ENCODE results near the gene TECR.

- TF ChIP-seq POLR2A (IDR thresholded peaks at IDR 0.05; ENCODE audit: low read length) (no peak), GATA1 (IDR thresholded peaks at IDR 0.05; ENCODE audit: low read depth, low read length) (no peak)
These were observed 66.2 kb downstream of the TECR start for GRCh38 chr19:14595558-14595957.

Data from erythroblast (primary cell).